IPS DF 4.7 (cell line): ENCODE data around the gene AKIP1.
"Not testable (repeated sequence)": the region's sequence is repeated elsewhere in the genome, so short reads cannot be mapped to it uniquely, and the experiment has no call there.

ENCODE experiments used
- DNase-seq: peaks from one replicate; pipeline ENCODE4 v3.0.0-alpha.2; 2013; ENCODE audit warnings: low spot score; ENCODE audit errors: extremely low read depth

Gene AKIP1

DNA sequence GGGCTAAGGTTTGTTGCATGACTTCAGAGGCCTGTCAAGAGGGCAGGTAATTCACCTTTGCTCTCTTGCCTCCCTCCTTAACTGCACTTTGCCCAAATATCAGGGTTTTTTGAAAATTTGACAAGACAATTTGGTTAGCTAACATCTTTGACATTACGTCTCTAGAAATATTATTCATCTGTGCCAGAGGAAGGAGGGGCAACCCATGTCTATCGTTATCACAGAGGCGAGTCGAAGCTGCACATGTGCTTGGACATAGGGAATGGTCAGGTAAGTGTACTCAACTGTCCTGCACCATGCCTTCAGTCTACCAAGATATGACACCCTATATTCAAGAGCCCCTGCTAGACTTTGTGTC lies 3.7 kb downstream of the AKIP1 start:
- DNase-seq, result no peak

GRCh38 chr11:8917157-8917825 lies 6.3 kb downstream of the AKIP1 start:
- DNase-seq, result no peak

GRCh38 chr11:8922691-8923090 lies 11.7 kb downstream of the AKIP1 start:
- DNase-seq, result no peak

DNA sequence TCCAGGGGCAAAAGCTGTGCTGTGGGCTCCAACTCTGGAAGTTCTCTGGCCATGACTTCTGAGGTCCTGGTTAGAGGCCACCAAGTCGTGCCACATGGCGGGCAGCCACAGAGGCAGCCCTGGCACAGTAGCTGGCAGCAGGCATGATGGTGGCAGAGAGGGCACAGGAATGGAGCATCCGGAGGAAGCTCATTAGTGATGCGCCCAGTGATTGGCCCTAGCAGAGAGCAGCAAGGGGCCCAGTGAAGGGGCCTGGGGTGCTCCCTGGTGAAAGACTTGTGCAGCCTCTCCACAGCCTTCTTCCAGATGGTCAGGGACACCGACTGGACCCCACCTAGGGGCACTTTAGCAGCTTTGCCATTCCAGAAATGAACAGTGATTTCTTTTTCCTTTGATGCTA lies 14.7 kb downstream of the AKIP1 start:
- no peak for DNase-seq

- DNase-seq, result no peak
These were observed 15.2 kb downstream of the AKIP1 start for GRCh38 chr11:8926236-8926635.

- no peak for DNase-seq
These were observed 16.2 kb downstream of the AKIP1 start for GRCh38 chr11:8927233-8927632.

DNA sequence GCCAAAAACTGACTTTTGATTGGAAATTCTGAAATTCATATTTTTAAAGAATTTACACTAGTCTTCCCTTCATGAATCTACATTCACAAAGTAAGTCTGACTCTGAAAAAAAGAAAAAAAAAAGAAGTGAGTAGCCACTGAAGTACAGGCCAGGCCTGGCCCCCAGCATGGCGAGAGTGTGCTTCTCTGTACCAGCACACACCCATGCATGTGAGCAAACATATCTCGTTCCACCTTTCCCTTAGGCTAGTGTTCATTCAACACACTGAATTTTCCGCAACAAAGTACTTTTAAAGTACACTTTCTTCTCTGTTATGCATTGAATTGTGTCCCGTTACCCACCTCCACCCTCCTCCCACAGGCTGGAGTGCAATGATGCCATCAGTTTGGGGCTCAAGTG lies 17.2 kb downstream of the AKIP1 start:
- DNase-seq, result no peak

GRCh38 chr11:8928981-8929615 lies 18.1 kb downstream of the AKIP1 start:
- DNase-seq, result no peak

DNA sequence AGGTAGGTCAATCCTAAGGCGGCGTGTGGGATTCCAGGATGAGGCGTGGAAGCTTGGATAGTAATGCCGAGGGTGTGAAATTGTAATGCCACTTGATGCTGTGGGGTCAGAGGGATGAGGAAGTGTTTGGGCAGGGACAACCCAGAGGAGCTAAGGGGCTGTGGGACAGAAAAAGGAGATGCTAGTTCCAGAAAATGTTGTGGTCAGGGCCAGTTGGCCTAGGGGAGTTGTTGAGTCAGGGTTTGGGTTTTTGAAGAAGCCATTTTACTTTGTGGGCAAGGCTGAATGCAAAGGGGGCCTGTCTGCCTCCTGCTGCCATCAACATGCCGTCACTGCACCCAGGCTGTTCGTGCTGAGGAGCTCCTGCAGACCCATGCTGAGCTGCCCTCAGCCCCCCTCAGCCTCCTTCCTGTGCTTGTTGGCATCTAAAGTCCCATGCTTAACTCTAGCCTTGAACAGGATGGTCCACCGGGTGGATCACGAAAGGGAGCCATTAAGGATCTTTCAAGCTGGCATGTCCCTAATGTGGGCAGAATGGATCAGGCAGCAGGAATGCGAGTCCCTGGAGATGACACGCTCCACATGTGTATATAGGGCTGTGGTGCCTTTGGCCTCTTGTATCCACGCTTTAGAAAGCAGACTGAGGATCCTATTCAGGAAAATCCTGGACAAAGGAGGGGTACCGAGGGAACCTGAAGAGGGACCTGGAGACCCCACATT lies 19.6 kb downstream of the AKIP1 start:
- DNase-seq, result no peak

- no peak for DNase-seq
These were observed 21.7 kb downstream of the AKIP1 start, which contains the start of gene C11orf16 for GRCh38 chr11:8932564-8933180. Gene C11orf16 (minus strand): TSS chr11:8932947. CDS start chr11:8932308, 639 bp downstream.

DNA sequence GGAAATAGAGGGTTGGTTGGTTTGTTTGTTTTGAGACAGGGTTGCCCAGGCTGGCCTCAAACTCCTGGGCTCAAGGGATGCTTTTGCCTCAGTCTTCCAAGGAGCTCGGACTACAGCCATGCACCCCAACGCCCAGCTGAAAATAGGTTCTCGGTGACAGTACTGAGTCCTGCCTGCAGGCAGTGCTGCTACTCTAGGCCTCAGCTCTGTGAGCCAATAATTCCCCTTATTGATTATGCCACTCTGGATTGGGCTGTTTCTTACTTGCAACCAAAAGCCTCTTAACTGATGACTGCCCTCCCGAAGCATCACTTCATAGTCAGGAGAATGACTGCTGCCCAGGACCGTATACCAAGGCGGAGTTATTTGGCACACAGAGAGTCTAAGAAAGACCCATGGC lies 22.9 kb downstream of the AKIP1 start:
- no peak for DNase-seq

GRCh38 chr11:8934742-8935488 lies 23.9 kb downstream of the AKIP1 start:
- no peak for DNase-seq

GRCh38 chr11:8935789-8936188 lies 24.8 kb downstream of the AKIP1 start:
- DNase-seq, result not testable (repeated sequence)

- no peak for DNase-seq
These were observed 26.2 kb downstream of the AKIP1 start for GRCh38 chr11:8937159-8937558.

DNA sequence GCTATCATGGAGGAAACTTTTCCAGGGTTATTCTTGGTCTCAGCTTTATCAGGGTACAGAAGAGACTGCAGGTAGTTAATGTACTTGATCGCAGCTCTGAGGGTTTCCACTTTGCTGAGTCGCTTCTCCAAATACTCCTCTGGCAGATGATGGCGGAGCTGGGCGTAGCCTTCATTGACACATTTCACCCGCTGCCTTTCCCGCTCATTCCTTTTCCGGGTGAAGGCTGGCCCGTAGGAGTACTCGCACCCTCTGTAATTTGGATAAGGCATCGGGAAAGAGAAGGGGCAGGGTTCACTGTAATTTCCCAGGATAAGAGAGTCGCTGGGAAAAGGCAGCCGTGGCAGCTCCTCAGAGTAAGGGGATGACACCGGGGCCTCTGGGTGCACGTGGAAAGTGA lies 26.7 kb downstream of the AKIP1 start:
- no peak for DNase-seq

DNA sequence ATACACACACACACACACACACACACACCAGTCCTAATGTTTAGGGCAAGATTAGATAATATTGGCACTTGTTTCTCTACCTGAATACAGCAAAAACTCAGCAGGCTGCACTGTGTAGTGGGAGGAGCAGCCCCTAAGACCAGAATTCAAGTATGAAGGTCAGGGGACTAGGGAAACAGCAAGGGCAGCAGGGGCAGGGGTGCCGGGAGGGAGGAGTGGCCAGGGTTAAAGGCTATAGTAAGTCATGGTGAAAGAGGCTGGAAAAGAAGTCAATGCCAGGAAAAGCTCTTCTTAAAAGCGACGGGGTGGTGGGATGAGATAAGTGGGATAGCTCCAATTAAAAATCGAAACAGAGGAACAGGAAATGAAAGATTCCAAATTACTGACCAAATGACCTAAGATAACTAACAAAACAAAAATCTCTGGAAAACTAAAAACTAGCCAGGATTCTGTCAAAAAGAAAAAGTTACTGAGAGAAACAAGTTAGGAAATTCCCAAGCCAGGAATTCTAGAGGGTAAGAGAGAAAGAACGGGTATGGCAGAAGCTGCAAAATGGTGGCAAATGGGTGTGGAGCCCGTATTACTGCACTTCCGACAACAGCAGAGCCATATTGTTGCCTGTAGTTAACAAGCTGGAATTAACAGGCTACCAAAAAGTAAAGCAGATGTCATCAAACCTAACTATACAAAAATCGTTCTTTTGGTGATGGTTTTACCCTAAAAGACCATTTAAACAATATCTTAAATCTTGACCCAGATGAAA lies 30.5 kb downstream of the AKIP1 start:
- no peak for DNase-seq

DNA sequence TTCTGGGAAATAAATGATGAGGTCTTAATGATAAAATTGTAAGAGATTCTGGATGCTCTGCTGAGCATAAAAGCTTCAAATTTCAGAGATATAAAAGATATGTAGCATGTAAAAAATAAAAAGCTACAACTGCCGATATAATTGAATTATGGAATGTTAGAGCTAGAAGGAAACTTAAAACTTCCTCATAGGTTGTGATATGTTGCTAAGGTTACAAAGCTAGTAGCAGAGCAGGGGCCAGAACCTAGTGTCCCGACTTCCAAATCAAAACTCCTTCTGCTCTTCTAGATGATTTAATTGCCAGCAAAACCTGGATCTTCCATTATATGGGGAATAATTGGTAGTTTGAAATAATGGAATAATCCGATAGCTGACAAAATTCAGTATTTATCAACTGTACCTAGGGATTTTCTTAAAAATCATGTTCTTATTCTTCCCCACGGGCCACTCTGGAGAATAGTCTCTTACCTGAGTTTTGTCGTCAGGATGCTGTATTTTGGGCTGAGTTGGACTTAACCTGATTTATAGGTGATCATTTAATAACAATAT lies 31.6 kb downstream of the AKIP1 start, which contains the start of gene ASCL3:
ASCL3 (minus strand) TSS at position 499 of the 549 bp plus-strand sequence. CDS start 4,855 bp downstream, outside the sequence.
- no peak for DNase-seq

GRCh38 chr11:8947230-8947943 lies 36.4 kb downstream of the AKIP1 start:
- no peak for DNase-seq

GRCh38 chr11:8948886-8949285 lies 37.9 kb downstream of the AKIP1 start:
- no peak for DNase-seq

DNA sequence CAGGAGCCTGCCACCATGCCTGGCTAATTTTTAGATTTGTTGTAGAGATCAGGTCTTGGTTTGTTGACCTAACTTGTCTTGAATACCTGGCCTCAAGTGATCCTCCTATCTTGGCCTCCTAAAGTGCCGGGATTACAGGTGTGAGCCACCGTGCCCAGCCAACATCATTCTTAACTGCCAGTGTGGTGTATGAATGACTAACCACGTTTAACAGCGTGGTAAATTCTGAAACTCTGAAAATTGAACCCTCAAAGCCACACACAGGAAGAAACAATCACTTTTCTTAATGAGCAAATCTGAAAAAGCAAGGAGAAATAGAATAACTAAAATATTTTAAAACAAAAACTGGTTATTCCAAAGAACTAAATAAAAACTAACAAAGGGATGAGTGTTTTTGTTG lies 45.9 kb downstream of the AKIP1 start:
- DNase-seq, result no peak
